GM19467 (cell line): Measurements from ENCODE around the gene PDE4B.
"Not testable (repeated sequence)": the region's sequence is repeated elsewhere in the genome, so short reads cannot be mapped to it uniquely, and the experiment has no call there.

Experiments used
- ATAC-seq: cut with Tn5 transposase; IDR thresholded peaks from one replicate; pipeline ENCODE4 v1.9.1; 2021; ENCODE audit warnings: mild to moderate bottlenecking, moderate library complexity; ENCODE audit not compliant: unreplicated experiment

Gene PDE4B

DNA sequence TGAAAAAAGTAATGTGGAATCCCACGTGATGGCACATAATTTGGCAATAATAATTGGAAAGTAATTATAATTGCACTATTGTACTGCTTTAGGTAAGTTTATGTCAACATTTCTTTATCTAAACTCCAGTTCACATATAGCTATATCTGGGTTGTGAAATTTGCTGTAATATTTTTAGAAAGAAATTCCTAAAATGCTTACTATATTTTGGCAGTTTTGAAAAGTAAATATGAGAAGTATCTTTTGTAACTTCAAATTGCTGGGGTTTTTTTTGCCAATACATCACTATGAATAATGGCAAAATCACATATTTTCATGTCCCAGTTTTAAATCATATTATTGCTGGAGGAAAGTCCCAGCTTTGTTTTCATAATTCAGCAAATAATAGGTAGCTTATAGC lies 197.5 kb downstream of the PDE4B start:
- ATAC-seq: no peak

GRCh38 chr1:65991694-65992093 lies 199.0 kb downstream of the PDE4B start:
- no peak for ATAC-seq

DNA sequence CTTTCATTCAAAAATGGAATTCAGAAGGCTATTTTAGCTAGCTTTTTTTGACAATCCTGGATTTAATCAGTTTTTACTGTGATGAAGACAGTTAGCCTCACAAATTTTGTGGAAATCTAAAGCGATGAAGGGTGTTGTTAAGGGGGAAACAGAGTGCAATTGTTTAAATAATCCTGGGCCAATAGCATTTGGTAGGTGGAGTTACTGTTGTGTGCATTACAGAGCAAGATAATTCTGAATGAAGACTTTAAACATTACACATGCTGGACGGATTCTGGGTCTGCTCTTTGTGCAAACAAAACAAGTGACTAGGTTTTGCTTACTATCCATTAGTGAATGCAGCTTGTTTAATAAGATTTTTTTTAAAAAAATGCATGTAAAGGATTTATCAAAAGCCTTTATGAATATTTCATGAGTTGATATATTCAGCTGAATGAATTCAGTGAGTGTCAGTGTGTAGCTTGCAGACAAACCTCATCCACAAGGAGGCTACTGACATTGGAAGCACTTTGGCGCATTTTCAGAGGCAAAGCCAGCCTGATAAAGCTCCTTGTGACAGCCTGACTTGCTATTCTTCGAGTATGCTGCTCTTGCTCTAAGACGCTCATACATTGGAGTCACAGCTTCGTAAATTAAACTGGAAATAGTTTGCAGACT lies 199.6 kb downstream of the PDE4B start:
- ATAC-seq: no peak

- ATAC-seq: no peak
Measured at GRCh38 chr1:65992831-65993271, 200.2 kb downstream of the PDE4B start.

DNA sequence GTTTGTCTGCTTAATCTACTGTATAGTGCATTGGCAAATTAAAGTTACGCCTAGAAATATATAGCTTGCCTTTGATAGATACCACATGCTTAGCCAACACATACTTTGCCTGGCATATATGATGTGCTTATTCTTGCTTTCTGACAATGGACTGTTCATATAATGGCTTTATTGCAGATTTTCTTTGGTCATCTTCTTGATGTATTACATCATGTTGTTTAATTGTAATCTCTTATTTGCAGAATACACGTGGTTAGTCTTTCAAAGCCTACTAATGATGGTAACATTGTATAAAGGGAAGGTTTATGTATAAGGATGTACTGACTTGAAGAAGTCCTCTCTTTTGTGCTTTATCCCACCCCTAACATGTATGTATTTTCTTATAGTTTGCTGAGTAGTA lies 201.5 kb downstream of the PDE4B start:
- ATAC-seq: no peak

DNA sequence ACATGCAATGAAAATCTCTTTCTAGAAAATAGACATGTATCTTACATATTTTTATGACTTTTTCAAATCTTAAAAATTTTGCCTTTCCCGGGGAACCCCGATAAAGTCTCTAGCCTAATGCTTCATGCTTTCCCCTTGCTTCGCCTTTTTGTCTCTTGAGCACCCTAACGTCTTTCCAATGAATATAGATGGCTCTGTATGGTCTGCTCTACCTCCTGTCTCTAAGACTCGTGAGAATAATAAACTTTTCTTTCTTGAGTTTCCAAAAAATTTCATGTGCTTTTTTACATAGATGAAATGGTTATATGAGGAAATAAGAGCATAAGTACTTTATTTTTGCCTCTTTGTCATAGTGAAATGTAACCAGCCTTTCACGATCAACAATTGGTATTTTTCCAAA lies 202.6 kb downstream of the PDE4B start:
- no peak for ATAC-seq

DNA sequence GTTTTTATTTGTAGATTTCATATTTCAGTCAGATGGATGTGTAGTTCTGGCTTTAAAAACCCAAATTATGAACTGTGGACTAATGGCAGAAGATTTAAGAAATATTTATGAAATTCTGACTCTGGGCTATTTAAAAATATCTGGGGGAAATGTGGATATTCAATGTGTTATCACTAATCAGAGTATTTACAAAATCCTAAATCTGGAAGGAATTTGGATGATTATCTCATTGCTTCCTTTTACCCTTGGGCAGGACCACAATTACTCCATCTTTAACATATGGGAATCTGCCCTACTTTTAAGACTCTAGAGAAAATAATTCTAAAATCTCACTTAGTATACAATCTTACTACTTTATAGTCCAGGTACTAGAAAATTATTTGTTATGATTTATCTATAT lies 203.2 kb downstream of the PDE4B start:
- no peak for ATAC-seq

DNA sequence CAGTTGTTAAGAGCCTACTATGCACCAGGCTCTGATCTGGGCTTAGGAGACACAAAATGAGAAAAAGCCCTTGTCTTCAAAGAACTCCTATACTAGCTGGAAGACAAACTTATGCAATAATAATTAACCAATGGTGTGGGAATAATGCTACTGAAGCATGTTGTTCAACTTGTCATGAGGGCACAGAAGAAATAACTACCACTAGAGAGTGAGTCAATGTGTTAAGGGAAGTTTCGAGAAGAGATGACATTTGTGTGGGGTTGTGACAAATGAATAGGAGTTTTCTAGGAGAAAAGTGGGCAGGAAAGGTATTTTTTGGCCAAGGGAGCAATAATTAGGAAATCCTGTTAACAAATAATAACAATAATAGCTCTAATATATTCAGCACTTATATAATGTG lies 205.0 kb downstream of the PDE4B start:
- ATAC-seq: no peak

GRCh38 chr1:65998763-65999583 lies 206.3 kb downstream of the PDE4B start:
- no peak for ATAC-seq

GRCh38 chr1:66000033-66000637 lies 207.4 kb downstream of the PDE4B start:
- ATAC-seq: no peak

DNA sequence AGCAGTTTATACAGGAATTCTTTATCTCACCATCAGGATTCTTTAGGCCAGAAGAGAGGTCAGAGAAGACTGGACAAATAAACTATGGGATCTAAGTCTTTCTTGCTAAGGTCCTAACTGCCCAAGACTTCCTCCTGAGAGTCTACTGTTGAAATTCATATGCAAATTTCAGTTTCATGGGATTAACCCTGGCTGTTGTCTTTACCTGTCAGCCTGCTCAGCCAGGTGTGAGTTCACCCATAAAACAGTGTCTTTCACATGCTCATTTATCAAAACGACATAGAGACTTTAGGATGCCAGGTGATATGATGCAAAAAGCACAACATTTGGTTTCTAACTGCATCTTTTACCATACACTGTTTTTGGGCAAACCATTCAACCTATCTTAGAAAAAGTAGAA lies 211.0 kb downstream of the PDE4B start:
- ATAC-seq: no peak

- not testable (repeated sequence) for ATAC-seq
Measured at GRCh38 chr1:66006534-66006933, 213.8 kb downstream of the PDE4B start.

DNA sequence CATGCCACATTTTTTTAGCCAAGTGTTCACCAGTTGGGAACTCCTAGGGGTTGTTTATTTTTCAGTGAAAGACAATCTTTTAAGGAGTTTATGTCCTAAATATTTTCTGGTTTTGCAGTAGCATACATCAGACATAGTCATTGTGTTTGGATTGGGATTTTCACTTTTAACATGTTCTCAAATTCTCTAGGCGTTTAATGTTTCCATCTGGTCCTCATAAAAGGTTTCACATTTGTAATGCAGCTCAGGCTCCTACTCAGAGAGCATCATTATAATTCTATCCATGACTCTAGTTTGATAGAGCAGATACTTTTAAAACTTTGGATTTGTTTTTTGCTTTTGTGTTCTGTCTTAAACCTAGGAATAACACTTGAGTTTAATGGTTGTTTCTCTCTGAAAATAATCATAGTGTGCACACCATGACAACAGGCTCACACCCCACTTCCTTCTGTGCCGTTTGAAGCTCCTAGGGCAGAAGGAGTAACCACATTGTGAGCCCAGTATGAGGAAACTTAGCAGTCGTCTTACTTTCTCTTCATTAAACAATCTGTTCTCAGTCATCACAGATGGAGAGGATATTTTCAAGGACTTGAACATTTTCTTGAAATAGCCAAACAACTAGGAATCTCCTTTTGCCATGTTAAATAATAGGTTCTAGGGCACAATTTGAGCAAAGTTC lies 219.6 kb downstream of the PDE4B start:
- no peak for ATAC-seq

GRCh38 chr1:66013371-66013770 lies 220.7 kb downstream of the PDE4B start:
- no peak for ATAC-seq

- ATAC-seq: no peak
Measured at GRCh38 chr1:66022904-66023620, 230.4 kb downstream of the PDE4B start.

DNA sequence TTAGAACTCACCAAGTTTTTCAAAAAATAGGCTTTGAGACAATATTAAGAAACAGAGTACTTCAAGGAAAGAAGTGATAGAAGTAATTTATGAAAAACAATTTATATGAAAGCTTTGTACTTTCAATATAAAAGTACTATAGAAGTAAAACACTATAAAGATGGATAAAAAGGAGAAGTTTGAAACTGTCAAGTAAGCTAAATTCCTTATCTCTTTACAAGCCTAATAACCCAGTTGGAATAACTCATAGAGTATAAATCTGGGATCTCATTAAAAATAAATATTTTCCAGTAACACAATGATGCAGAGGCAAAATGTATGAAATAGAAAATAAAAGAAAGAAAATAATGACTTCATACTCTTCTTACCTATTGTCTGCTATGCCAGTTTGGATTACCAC lies 232.5 kb downstream of the PDE4B start:
- no peak for ATAC-seq

GRCh38 chr1:66028035-66028434 lies 235.3 kb downstream of the PDE4B start:
- ATAC-seq: no peak

DNA sequence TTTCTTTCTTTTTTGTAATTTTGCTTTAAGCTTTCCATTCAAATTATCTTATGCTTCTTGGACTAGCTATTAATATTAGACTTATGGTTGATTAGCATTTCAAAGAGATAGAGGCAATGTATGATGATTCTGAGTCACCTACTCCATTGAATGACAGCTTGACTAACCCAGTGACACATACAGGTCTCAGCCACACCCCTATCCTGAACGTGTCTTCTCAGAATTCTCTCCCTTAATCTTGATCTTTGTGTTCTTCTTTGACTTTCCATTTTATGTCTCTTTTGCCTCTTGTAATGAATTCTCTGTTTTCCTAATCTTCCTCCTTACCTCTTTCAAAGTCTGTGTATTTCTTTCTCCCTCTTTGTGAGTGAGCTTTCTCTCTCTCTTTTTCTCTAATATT lies 241.1 kb downstream of the PDE4B start:
- ATAC-seq: no peak

DNA sequence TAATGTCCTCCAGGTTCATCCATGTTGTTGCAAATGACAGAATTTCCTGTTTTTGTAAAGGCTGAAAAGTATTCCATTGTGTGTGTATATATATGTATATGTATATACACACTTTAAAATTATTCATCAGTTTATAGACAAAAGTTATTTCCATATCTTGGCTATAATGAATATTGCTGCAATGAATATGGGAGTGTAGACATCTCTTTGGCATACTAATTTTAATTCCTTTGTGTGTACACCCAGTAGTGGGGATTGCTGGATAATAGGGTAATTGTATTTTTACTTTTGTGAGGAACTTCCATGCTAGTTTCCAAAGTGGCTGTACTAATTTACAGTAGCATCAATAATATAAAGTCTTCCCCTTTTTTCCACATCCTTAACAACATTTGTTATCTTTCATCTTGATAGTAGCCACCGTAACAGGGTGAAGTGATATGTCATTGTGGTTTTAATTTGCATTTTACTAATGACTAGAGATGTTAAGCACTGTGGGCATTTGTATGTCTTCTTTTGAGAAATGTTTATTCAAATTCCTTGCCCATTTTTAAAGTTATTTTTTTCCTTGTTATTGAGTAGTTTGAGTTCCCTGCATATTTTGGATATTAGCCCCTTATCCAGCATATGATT lies 243.0 kb downstream of the PDE4B start:
- no peak for ATAC-seq

DNA sequence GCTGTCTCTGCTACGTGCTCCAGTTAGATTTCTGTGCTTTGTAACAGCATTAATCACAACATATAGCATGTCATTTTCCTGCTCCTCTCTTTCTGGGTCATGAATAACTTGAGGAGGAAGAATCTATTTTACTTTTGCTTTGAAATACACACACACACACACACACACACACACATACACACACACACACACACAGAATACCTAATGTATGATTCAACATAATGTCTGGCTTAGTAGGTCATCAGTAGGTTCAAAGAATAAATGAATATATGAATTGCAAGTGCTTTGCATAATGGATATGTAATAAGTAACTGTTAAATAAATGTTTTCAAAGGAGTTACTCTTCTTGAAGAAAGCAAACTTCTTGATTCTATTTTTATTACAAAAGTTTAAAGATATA lies 249.0 kb downstream of the PDE4B start:
- no peak for ATAC-seq
